GM18520 (cell line): Measurements from ENCODE around the gene PBX1.

ENCODE experiments used
- ATAC-seq: cut with Tn5 transposase; IDR thresholded peaks from one replicate; pipeline ENCODE4 v1.9.1; 2021; ENCODE audit not compliant: unreplicated experiment

The PBX1 gene

DNA sequence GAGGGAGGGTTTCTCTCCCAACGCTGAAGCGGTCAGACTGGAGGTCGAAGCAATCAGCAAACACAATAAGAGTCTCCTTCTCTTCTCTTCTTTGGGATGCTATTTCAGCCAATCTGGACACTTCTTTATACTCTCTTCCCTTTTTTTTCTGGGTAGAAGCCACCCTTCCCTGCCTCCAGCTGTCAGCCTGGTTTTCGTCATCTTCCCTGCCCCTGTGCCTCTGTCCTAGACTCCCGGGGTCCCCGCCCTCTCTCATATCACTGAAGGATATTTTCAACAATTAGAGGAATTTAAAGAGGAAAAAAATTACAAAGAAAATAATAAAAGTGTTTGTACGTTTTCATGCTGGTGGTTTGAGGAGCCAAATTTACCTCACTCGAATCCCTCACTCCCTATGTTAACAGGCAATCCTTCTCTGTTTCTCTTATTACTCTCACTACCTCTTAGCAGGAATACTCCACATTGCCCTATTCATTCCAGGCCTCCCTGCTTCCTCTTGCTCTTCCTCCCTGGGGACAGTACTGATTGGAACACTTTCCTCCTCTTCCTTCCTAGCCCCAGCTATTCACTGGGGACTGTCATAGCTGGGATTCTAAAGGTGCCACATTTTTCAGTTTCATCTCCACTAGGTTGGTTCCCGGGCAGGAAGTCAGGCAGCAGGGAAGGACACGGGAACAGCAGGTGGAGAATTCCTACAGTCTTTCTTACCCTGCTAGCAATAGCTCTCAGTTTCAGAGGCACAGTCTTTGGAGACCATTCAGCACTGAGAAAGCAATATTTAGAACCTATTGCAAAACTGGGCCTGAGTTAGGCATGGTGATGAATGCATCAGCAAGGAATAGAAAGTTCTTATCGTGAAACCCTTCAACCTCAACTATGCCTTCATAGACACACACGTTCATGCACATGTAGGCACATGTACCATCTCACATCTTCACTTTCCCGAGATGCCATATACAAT is 288.0 kb downstream of the PBX1 start:
- ATAC-seq = no peak

DNA sequence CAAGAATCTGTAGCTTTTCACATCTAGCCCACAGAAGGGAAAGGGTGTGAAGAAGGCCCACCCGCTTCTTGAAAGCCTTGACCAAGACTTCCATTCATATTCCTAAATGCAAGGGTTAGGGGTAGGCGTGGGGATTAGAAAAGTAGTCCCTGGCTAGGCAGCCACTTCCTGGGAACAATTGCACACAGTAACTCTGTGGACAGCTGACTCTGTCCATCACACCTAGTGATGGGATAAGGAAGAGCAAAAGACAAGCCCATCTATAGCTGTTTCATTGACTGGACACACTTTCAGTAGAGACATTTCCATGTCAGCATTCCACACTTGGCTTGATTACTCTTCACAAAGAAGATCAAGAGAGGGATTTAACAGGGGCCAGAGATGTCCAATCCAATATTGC is 294.2 kb downstream of the PBX1 start:
- no peak for ATAC-seq

DNA sequence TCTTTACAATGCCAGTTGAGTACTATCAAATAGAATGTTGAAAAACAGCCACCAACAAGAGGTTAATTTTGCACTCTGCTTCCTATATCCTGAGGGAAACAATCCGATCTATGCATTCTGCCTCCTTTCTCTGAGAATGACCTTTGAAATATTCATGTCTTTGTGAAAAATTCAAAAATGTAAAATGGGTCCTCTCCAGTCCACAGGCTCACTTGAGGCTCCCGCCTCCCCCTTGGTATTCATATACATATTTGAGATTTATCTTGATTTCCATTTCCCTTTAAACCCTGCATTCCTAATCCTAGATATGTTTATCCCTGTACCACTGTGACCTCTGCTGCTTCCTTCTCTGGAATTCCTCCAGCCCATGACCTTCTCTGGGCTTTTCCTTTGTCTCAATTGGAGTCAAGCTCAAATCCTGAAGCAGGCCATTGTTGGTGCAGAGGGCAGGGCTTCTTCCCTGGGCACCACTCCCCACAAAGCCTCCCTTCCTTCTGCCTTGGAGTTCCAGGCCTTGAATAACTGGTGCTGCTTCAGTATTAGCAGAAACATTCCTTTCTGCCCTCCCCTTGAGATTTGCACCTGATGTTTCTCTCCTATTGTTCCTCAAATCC is 296.8 kb downstream of the PBX1 start:
- no peak for ATAC-seq

DNA sequence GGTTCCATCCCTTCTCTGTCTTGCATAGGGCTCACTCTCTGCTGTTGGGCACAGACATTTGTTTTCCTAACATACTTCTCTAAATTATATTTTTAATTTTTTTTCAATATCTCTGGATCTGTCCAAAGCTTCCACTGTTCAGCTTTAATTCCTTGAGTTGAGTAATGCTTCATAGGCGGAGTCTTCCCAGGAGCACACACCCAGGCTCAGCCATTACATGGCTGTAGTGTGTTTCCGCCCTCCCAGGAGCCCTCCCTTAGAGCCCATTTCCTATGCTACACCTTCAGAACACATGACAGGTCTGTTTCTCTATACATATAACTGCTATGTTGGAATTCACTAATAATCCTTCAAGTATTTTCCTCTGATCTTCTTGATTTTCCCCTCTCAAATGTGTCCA is 297.4 kb downstream of the PBX1 start:
- ATAC-seq = no peak

DNA sequence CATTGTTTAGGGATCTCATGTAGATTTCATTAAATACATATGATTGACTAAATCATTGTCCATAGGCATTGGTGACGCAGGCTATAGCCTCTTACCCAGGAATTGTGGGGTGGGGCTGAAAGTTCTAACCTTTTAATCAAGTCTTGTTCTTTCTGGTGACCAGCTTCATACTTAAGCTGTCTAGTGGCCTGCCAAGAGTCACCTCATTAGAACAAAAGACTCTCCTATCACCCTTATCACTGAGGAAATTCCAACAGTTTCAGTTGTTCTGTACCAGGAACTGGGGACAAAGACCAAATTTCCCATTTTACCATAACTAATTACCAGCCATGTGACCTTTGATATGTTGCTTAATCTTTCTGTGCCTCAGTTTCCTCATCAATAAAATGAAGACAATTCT is 298.5 kb downstream of the PBX1 start:
- no peak for ATAC-seq

DNA sequence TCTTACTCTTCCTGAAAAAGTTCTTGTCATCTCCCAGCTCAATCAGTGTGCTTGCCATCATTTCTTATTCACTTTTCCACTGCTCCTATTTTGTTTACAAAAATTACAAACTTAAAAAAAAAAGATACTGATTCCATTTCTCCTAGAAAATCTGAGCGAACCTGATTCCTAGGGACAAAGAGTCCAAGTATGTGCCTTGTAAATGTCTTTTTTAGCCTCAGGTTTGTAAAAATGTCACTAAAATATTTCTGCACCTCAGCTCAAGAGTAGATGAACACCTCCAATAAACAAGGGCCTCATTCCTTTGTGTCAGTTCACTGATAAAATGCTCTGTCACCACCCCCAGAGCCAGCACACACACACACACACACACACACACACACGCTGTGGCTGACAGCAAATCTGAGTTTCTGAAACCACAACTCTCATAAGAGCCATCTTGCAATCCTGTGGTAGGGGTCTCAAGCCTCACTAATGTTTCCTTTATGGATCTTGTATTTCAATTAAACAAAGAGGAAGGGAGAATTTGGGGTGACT is 299.2 kb downstream of the PBX1 start:
- ATAC-seq = no peak

DNA sequence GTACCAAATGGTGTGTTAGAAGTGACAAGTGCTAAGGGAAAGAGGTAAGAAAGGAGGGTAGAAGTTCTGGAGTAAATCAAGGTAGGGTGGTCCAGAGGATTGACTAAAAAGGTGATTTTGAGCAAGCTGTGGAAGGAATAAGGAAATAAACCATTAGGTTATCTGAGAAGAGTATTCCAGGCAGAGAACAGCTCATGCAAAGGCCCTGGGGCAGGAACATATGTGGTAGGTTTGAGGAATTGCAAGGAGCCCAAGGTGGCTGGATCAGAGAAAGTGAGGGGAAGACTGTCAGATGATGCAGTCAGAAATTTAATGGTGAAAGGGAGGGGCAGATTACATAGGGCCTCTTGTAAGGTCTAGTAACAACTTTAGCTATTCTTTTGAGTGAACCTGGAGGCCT is 302.6 kb downstream of the PBX1 start:
- no peak for ATAC-seq

DNA sequence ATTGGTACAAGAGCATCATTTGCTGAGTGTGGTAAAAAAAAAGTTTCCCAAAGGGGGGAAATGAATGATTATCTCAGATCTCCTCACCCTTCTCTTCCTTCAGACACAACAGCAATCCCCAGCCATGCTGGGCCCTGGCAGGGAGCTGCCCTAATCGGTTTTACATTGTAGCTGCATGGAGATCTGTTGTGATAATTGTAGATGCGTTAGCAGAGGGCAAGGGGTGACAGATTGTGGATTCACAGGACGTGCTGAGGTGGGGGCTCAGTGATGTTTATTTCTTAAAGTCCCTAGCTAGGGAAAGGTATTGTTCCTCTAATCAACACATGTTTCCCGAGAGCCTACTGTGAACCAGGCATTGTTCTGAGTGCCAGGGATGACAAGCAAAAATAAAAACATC is 304.1 kb downstream of the PBX1 start:
- ATAC-seq = no peak

DNA sequence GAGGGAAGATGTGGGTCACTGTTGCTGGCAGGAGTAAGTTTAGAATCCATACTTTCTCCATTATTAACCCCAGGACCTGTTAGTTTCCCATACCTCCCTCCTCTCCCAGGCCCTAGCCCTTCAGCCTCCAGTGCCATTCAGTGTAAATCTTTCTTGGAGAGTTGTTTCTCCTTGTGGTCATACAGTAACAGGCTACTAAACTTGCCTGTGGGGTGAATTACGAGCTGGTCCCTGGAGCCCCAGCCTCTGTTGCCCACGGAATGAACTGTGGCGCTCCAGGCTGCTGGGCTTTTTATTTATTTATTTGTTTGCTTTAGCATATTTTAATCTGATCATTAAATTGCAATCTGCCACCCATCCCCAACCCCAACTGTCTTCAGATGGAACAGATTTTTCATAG is 305.2 kb downstream of the PBX1 start:
- no peak for ATAC-seq

DNA sequence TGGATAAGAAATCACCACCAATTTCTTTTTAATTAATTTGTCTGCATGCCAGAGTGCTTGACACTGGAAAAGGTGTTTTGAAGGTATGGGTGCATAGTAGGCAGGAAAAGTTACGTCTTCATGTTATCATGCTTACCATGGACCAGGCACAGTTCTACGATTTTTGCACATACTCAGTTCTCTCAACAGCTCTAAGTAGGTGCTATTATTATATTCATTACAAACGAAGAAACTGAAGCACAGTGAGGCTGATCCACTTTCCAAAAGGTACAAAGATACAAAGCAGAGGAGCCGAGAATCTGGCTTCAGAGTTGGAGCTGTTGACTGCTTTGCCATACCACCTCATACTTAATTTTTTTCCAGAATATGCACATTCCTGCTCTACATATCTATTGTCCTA is 306.4 kb downstream of the PBX1 start:
- ATAC-seq = no peak

DNA sequence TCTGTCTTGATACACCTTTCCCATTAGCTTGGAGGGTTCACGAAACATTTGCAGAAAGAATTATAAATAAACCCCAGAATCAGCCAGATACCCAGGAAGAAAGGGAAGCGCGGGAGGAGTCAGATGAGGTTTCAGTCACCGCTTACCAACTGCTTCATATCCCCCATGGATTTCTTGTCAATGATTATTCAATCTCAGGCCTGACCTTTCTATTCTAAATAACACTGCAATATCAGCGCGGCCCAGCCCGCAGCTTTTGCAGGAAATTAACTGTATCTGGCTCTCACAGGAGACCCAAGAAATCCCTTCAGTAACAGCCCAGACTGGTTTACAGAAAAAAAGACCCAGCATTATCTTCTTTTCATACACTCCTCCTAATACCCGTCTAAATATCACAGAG is 308.6 kb downstream of the PBX1 start:
- no peak for ATAC-seq

DNA sequence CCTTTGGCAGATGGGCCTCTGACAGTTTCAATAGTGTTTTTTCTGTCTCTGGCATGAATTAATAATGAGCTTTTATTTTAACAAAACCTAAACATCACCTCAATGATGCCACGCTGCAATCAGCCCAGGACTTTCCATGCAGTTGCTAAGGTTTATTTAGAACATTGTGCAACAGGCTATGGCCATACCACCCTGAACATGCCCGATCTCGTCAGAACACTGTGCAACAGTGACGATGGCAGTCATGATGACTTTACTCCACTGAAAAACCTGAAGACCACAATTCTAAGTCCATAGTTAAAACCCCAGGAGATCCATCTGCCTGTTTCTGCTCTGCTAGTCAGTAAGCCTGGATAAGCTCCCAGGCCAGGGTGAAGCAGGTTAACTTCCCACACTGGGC is 310.0 kb downstream of the PBX1 start:
- no peak for ATAC-seq

DNA sequence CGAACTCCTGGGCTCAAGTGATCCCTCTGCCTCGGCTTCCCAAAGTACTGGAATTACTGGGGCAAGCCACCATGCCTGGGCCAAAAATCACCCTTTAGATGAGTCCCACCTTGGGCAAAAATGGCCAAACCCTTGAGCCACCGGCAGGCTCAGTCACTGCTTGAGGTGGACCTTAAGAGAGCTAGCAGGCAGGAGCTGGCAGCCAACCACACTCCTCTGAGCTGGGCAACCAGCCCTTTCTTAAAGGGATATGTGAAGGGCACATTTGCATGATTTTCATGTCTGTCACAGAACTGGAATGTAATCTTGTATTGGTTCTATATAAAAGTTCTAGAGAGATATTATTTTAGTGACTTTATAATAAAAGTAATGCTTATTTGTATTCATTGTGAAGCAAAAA is 316.5 kb downstream of the PBX1 start:
- no peak for ATAC-seq

DNA sequence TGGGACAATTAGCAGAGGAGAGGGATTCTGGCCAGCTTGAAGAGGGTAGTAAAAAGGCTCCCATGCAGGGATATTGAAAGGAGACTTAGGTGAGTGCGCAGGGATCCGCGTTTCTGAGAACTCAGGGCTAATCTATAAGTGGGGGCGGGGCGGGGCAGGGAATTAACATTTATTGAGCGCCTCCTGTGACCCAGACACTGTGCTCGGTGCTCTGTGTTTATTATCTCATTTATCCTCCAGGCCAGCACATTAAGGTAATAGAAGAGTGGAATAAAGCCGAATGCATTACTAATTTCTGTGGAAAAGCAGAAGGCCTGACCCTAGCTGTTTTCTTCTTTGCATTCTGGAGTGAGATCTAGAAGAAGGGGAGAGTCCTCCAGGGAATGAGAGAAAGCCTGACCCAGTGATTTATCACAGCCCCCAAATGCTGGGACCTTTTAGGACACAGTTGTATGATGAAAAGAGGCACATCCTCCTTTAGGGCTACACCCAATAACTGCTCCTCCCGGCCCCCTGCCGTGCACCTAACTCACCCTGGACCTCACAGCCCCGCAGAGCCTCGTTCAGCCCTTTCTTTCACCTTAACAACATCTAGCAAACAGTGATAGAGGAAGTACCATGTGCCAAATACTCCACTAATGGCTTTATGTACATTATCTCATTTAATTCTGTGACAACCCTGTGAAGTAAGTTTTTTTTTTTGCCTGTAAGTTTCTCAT is 317.6 kb downstream of the PBX1 start:
- ATAC-seq = no peak

DNA sequence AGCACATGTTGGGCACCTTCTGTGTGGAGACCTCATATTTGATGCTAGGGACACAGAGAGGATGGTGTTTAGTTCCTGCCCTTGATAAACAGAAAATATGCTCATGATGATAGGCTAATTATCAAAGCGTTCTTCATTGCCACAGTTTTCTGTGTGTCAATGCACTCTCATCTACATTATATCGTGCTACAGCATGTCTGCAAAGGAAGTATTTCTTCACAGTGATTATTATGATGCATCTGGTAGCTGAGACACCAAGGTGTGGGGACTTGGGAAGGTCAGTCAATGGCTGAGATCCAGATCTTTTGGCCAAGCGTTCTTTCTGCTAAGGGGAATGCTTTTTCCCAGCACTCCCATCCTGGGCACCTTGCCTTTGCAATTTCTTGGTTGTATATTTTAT is 321.2 kb downstream of the PBX1 start:
- no peak for ATAC-seq

DNA sequence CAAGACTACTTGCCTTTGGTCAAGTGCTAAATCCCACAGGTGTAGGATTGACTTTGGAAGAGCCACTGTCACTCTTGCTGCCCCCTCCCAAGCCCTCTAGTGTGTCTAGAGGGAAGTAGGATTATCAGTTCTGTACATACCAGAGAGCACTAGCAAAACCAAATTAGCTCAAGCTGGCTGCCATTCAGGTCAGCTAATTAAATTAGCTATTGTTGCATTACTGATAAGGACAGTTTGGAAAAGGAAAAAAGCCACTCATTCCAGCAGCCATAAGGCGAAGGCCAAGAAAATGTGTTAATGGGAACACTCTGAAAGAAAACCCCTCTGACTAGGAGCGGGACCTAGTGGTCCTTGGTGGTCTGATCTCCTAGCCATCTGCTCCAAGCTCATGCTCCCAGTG is 321.7 kb downstream of the PBX1 start:
- no peak for ATAC-seq

DNA sequence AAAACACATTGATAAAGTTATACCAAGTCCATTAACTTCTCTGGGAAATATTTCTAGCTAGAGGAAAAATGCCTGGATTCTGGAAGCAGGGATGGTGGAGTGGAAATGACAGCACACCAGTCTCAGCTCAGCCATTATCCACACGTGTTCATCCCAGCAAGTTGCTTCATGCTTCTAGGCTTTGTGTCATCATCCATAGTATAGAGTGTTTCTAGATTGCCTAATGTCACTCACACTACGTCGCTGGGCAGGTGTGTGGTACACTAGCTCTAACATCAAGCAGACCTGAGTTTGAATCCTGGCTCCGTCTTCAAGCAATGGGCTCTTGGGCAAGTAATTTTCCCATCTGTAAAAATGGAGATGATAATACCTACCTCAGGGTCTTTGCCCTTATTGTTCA is 326.3 kb downstream of the PBX1 start:
- ATAC-seq = no peak

DNA sequence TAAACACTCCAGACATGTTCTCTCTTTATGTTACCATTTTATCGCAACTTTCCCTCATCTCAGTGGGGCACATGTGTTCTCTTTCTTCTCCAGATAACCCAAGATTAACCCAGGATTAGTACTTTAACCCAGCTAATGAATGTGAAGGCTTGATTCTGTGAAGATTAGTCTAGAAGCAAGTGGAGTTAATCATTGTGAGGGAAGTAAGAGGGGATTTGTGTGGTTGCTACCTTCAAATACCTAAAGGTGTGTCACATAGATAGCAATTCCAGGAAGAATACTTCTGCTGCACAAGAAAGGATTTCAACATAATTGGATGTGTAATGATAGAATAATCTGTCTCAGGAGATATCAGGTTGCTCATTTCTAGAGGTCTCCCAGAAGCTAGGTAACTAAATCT is 327.1 kb downstream of the PBX1 start:
- no peak for ATAC-seq

DNA sequence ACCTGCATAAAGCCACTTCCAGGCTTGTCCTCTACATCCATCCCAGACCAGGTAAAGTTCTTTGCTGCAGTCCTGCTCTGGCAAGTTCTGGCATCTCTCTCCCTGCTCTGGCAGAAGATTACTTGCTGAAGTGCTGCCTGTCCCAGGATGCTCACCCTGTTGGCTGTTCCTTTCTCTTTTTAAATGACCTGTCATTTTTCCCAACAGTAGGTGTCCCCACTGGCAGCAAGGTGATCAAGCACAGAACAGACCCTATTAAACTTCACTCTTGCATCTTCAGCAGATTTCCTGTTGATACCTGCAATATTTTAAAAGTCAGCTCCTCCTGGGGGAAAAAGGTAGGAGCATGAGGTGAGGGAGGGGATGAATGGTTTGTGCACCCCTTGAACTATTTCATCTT is 332.6 kb downstream of the PBX1 start:
- ATAC-seq = no peak

DNA sequence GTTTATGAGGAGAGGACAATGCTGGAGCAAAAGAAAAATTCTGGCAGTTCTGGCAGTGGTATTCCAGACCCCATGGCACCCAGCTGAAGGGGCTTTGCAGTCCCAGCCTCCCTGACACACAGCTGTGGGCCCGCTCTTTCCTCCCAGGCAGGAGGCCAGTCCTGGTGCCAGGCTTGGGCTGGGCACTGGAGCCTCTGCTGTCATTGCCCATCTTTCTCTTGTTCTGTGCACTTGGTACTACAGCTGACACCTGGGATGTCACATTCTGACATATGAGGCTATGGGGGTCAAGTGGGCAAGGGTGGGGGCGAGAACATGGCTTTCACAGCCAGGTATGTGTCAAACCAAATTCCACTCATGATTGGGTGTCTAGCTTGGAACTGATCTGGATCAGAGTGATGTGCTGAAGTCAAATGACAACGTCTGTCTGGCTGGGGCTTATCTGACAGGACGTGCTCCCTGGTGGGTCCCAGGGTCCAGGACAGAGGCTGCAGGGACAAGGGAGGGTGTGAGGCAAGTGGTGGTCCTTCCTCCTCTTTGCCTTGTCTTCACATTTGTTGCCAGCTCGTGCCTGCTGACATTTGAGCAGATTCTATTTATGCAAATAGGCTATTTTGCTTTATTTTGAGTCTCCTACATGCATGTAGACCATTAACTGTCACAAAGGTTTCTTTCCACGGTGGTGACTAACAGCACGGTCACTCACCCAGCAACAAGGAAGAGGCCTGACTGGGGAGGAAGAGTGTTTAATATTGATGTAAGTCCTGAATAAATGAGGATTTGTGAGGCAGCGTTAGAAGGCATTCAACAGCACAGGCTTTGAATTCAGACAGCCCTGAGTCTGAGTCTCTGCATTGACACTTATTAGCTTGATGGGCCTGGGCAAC is 336.3 kb downstream of the PBX1 start:
- no peak for ATAC-seq

DNA sequence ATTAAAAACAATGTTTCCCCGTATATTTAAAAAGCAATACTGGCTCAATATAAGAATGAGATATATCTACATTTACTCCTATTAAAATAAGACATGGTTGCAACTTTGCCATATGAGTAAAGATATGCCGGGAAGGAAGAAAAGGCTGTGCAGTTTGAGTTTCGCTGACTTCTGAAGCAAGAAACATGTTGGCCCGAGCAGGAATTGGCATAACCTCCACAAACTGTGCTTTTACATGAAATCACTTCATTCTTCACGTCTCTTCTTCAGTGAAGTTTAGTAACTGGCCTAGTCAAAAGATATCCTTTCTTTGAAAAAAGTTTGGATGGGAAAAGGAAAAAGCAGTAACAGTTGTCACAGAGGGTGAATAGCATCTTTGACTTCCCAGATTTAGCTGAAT is 342.0 kb downstream of the PBX1 start:
- no peak for ATAC-seq
